ENCODE measurements around the gene VPS33A. TPM values are rescaled to one million over a fixed set of nuclear protein-coding genes. Genes with fewer than 3 reads are reported as not detected.
A peak's percentile ranks its signal among the peaks of the same experiment; 100 is the strongest.
"Not testable (repeated sequence)": the region's sequence is repeated elsewhere in the genome, so short reads cannot be mapped to it uniquely, and the experiment has no call there.

VPS33A gene
- total RNA-seq, 1 donor from 2014 or later, result 34.7 TPM

- no peak for DNase-seq (ENCODE audit: low spot score)
Measured at GRCh38 chr12:122204167-122205052, 61.9 kb downstream of the VPS33A start.

- peak; percentile 62 for DNase-seq (ENCODE audit: low spot score)
Measured at GRCh38 chr12:122203301-122204166, 62.8 kb downstream of the VPS33A start, which contains the start of gene B3GNT4. TSS of gene B3GNT4 (plus strand) at chr12:122203709. CDS start at chr12:122204619, 910 bp downstream.

- not testable (repeated sequence) for DNase-seq (ENCODE audit: low spot score)
Measured at GRCh38 chr12:122202811-122203210, 63.5 kb downstream of the VPS33A start.

- DNase-seq (ENCODE audit: low spot score), result no peak
Measured at GRCh38 chr12:122202017-122202416, 64.3 kb downstream of the VPS33A start.

GRCh38 chr12:122201381-122201780 is 64.9 kb downstream of the VPS33A start:
- no peak for DNase-seq (ENCODE audit: low spot score)

- DNase-seq (ENCODE audit: low spot score), result no peak
Measured at GRCh38 chr12:122200541-122201175, 65.6 kb downstream of the VPS33A start.

- no peak for DNase-seq (ENCODE audit: low spot score)
Measured at GRCh38 chr12:122199484-122200355, 66.6 kb downstream of the VPS33A start.

- DNase-seq (ENCODE audit: low spot score), result no peak
Measured at GRCh38 chr12:122197612-122197966, 68.7 kb downstream of the VPS33A start.

GRCh38 chr12:122195405-122195804 is 70.9 kb downstream of the VPS33A start:
- no peak for DNase-seq (ENCODE audit: low spot score)

GRCh38 chr12:122194804-122195203 is 71.5 kb downstream of the VPS33A start:
- no peak for DNase-seq (ENCODE audit: low spot score)

GRCh38 chr12:122192441-122192840 is 73.9 kb downstream of the VPS33A start:
- DNase-seq (ENCODE audit: low spot score), result no peak

- no peak for DNase-seq (ENCODE audit: low spot score)
Measured at GRCh38 chr12:122190842-122191668, 75.2 kb downstream of the VPS33A start.

- DNase-seq (ENCODE audit: low spot score), result no peak
Measured at GRCh38 chr12:122189626-122190475, 76.4 kb downstream of the VPS33A start.

GRCh38 chr12:122187466-122187865 is 78.8 kb downstream of the VPS33A start:
- DNase-seq (ENCODE audit: low spot score), result no peak

- DNase-seq (ENCODE audit: low spot score), result no peak
Measured at GRCh38 chr12:122185494-122186082, 80.7 kb downstream of the VPS33A start.

GRCh38 chr12:122185079-122185478 is 81.2 kb downstream of the VPS33A start:
- no peak for DNase-seq (ENCODE audit: low spot score)

- DNase-seq (ENCODE audit: low spot score), result no peak
Measured at GRCh38 chr12:122184517-122184916, 81.8 kb downstream of the VPS33A start.

- no peak for DNase-seq (ENCODE audit: low spot score)
Measured at GRCh38 chr12:122183588-122183940, 82.7 kb downstream of the VPS33A start.

Measured in umbilical cord (tissue), 2 donors.